ENCODE results near the gene RASA3. TPM values are rescaled to one million over a fixed set of nuclear protein-coding genes. Genes with fewer than 3 reads are reported as not detected.

The RASA3 gene
- total RNA-seq, 4 donors from 2014 or later = 4.4 to 15.6 (median 8.5) TPM

DNA sequence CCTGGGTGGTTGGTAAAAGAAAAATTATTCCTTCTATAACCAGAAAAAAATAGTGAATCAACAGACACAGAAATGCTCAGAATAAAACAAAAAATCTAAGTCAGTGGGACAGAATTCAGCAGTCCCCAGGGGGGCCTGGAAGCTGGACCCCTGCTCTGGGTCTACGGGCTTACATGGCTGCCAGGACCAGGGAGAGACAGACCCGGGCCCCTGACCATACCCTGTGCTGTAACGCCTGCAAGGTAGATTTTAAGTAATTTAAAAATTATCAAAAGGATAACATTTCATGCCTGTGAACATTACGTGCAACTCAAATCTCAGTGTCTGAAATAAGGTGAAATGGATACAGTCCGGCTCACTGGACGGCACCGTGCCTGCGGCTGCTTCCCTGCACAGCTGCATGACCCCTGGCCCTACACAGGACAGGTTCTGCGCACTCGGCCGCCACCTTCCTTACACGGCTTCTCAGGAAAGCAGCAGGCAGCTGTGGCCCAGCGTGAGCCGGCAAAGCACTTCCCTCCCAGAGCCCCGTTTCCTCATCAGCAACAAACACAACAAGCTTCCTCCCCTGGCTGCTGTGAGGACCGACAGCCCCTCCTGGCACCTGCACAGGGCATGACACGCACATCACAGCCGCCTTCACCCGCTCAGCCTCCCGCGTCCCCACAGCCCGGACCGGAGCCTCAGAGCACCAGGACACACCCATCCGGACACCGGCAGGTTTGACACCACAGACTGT, 22.2 kb downstream of the RASA3 start:
- TF ChIP-seq EP300 (IDR thresholded peaks at IDR 0.05; ENCODE audit: low read depth) = no peak
- peak in 1 of 3 donors; percentile 8 for TF ChIP-seq POLR2AphosphoS5 (IDR thresholded peaks at IDR 0.05)
- TF ChIP-seq, protein P1, sequence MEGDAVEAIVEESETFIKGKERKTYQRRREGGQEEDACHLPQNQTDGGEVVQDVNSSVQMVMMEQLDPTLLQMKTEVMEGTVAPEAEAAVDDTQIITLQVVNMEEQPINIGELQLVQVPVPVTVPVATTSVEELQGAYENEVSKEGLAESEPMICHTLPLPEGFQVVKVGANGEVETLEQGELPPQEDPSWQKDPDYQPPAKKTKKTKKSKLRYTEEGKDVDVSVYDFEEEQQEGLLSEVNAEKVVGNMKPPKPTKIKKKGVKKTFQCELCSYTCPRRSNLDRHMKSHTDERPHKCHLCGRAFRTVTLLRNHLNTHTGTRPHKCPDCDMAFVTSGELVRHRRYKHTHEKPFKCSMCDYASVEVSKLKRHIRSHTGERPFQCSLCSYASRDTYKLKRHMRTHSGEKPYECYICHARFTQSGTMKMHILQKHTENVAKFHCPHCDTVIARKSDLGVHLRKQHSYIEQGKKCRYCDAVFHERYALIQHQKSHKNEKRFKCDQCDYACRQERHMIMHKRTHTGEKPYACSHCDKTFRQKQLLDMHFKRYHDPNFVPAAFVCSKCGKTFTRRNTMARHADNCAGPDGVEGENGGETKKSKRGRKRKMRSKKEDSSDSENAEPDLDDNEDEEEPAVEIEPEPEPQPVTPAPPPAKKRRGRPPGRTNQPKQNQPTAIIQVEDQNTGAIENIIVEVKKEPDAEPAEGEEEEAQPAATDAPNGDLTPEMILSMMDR (IDR thresholded peaks at IDR 0.05) = peak in 1 of 5 experiments; percentile 11
- TF ChIP-seq POLR2A (IDR thresholded peaks at IDR 0.05) = no peak
- H3K36me3 ChIP-seq = no peaks in the 10 kb centered on the region
- peak; percentile 68 for DNase-seq
- H3K4me1 ChIP-seq = peaks cover 14 to 47% (median 34%) of the 10 kb centered on the region in 4 donors
- no peaks in the 10 kb centered on the region for H3K9me3 ChIP-seq
- intact Hi-C loops (cut with DNase I; ENCODE audit: low total_unique reads) = no loop called here
- H3K27me3 ChIP-seq = no peaks in the 10 kb centered on the region
- H3K27ac ChIP-seq = peak overlapping the region; percentile 57 to 66 (median 64)
- H3K4me3 ChIP-seq = no peak overlapping the region
- in situ Hi-C loops (cut with MboI; ENCODE audit: low pct_ligation_motif_present in 1 of 4, low pct_unique_long_range_greater_than_20kb in 1 of 4, low sequenced_read_pairs in 3 of 4) = no loop called here
- 70 to 76% methylated on average over 9 to 24 of the region's 25 CpGs for WGBS, 2 donors (ENCODE audit: low coverage in 1 of 2)

DNA sequence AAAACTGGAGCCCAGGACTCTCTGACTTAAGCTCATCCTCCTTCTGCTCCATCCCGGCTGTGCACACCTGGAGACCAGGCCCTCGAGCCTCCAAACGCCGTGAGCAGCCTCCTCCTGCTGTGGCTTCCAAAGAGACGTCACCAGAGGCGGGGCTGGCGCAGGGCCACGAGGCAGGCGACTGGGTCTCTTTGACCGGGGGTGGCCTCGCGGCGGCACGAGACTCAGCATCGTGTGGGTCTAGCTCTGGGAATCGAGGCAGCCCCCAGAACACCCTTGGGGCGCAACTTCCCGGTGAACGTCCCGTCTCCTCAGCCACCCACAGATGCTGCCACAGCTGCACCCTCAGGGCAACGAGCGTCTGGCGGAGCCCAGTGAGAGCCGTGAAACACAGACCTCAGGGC, 22.8 kb downstream of the RASA3 start:
- intact Hi-C loops (cut with DNase I; ENCODE audit: low total_unique reads) (no loop called here), in situ Hi-C loops (cut with MboI; ENCODE audit: low pct_ligation_motif_present in 1 of 4, low pct_unique_long_range_greater_than_20kb in 1 of 4, low sequenced_read_pairs in 3 of 4) (no loop called here)
- DNase-seq = peak; percentile 32
- Histone ChIP-seq H3K4me3 (no peak overlapping the region), H3K4me1 (peaks cover 8 to 44% (median 30%) of the 10 kb centered on the region in 4 donors), H3K9me3 (no peaks in the 10 kb centered on the region), H3K36me3 (no peaks in the 10 kb centered on the region), H3K27me3 (no peaks in the 10 kb centered on the region), H3K27ac (peak overlapping the region; percentile 57 to 66 (median 64))
- 71 to 80% methylated on average over 1 to 24 of the region's 24 CpGs for WGBS, 2 donors (ENCODE audit: low coverage in 1 of 2)
- no peak for TF ChIP-seq POLR2AphosphoS5 (IDR thresholded peaks at IDR 0.05)
- TF ChIP-seq, protein P1 (IDR thresholded peaks at IDR 0.05) = no peak
- TF ChIP-seq POLR2A (IDR thresholded peaks at IDR 0.05) = no peak
- no peak for TF ChIP-seq EP300 (IDR thresholded peaks at IDR 0.05; ENCODE audit: low read depth)

DNA sequence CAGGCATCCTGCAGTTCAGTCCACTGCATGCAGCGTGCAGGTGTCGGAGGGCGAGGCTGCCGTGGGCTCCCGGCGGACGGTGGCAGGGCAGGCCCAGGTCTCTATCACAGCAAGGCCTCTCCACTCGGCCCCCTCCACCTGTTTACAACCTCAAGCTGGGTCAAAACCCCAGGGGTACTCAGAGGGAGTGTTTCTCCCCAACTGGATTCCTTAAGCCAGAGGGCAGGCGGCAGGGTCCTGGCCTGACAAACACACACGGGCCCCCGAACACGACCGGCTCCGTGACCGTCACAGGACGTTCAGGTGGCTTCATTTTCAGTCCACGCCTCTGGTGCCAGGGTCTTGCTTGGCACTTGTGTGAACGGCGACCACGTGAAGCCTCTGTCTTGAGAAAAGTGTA, 23.5 kb downstream of the RASA3 start:
- WGBS, 2 donors (ENCODE audit: low coverage in 1 of 2) = 80% methylated on average over 20 of the region's 20 CpGs; no CpG with 5 or more reads in 1 of the 2 donors
- intact Hi-C loops (cut with DNase I; ENCODE audit: low total_unique reads) = no loop called here
- no peaks in the 10 kb centered on the region for H3K27me3 ChIP-seq
- in situ Hi-C loops (cut with MboI; ENCODE audit: low pct_ligation_motif_present in 1 of 4, low pct_unique_long_range_greater_than_20kb in 1 of 4, low sequenced_read_pairs in 3 of 4) = no loop called here
- TF ChIP-seq POLR2A (IDR thresholded peaks at IDR 0.05) (no peak), EP300 (IDR thresholded peaks at IDR 0.05; ENCODE audit: low read depth) (no peak), POLR2AphosphoS5 (IDR thresholded peaks at IDR 0.05) (no peak)
- TF ChIP-seq, protein P1 (IDR thresholded peaks at IDR 0.05) = no peak
- peaks cover 5 to 42% (median 27%) of the 10 kb centered on the region in 4 donors for H3K4me1 ChIP-seq
- peak; percentile 6 for DNase-seq
- H3K36me3 ChIP-seq = no peaks in the 10 kb centered on the region
- H3K4me3 ChIP-seq = no peak overlapping the region
- H3K27ac ChIP-seq = peak overlapping the region; percentile 57 to 66 (median 64)
- no peaks in the 10 kb centered on the region for H3K9me3 ChIP-seq

DNA sequence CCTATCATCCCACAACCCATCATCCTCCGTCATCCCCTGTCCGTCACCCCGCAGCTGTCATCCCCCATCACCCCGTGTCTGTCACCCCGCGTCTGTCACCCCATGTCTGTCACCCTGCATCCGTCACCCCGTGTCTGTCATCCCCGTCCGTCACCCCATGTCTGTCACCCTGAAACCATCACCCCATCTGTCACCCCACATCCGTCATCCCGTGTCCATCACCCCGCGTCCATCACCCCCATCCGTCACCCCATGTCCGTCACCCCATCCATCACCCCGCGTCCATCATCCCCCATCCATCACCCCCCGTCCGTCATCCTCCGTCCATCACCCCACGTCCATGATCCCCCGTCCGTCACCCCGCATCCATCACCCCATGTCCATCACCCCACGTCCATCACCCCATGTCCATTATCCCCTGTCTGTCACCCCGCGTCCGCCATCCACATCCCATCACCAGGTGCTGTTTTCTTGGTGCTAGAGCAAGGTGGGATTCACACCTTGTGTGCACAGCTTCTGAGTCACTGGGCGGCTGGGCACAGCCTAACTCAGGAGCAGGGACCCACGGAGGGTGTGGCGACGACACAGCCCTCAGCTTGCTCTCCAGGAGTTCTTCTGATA, 24.2 kb downstream of the RASA3 start:
- 91 to 94% methylated on average over 13 to 33 of the region's 33 CpGs for WGBS, 2 donors (ENCODE audit: low coverage in 1 of 2)

More for the DNA sequence above, 24.2 kb downstream of the RASA3 start:
- Histone ChIP-seq H3K27ac (peak overlapping the region in 3 of 4 donors; percentile 21 to 57 (median 32)), H3K4me1 (peaks cover 5 to 42% (median 27%) of the 10 kb centered on the region in 4 donors), H3K36me3 (no peaks in the 10 kb centered on the region), H3K9me3 (no peaks in the 10 kb centered on the region), H3K27me3 (no peaks in the 10 kb centered on the region), H3K4me3 (no peak overlapping the region)
- peak; percentile 5 for DNase-seq
- TF ChIP-seq POLR2AphosphoS5 (IDR thresholded peaks at IDR 0.05) (no peak), EP300 (IDR thresholded peaks at IDR 0.05; ENCODE audit: low read depth) (no peak), POLR2A (IDR thresholded peaks at IDR 0.05) (no peak)
- TF ChIP-seq, protein P1 (IDR thresholded peaks at IDR 0.05) = no peak
- in situ Hi-C loops (cut with MboI; ENCODE audit: low pct_ligation_motif_present in 1 of 4, low pct_unique_long_range_greater_than_20kb in 1 of 4, low sequenced_read_pairs in 3 of 4) (no loop called here), intact Hi-C loops (cut with DNase I; ENCODE audit: low total_unique reads) (no loop called here)

Measured in transverse colon (tissue), 4 donors.